Measurements from ENCODE around the gene ANKRD30B. TPM values are rescaled to one million over a fixed set of nuclear protein-coding genes. Genes with fewer than 3 reads are reported as not detected.
"Not testable (repeated sequence)": the region's sequence is repeated elsewhere in the genome, so short reads cannot be mapped to it uniquely, and the experiment has no call there.

The ANKRD30B gene
- total and polyA plus RNA-seq, 2 experiments from 2014 or later = not detected

GRCh38 chr18:14748496-14748895 lies 524 bp downstream of the ANKRD30B start:
- H3K27ac ChIP-seq = no peak overlapping the region
- no peaks in the 10 kb centered on the region for H3K4me1 ChIP-seq (ENCODE audit: low read depth)
- no peak overlapping the region for H3K4me3 ChIP-seq
- TF ChIP-seq, protein P1, sequence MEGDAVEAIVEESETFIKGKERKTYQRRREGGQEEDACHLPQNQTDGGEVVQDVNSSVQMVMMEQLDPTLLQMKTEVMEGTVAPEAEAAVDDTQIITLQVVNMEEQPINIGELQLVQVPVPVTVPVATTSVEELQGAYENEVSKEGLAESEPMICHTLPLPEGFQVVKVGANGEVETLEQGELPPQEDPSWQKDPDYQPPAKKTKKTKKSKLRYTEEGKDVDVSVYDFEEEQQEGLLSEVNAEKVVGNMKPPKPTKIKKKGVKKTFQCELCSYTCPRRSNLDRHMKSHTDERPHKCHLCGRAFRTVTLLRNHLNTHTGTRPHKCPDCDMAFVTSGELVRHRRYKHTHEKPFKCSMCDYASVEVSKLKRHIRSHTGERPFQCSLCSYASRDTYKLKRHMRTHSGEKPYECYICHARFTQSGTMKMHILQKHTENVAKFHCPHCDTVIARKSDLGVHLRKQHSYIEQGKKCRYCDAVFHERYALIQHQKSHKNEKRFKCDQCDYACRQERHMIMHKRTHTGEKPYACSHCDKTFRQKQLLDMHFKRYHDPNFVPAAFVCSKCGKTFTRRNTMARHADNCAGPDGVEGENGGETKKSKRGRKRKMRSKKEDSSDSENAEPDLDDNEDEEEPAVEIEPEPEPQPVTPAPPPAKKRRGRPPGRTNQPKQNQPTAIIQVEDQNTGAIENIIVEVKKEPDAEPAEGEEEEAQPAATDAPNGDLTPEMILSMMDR (IDR thresholded peaks at IDR 0.05; ENCODE audit: low read depth, low read length) = no peak
- H3K9me3 ChIP-seq (ENCODE audit: low read depth) = no peaks in the 10 kb centered on the region
- H3K27me3 ChIP-seq = no peaks in the 10 kb centered on the region
- no peaks in the 10 kb centered on the region for H3K36me3 ChIP-seq
- DNase-seq (ENCODE audit: low read depth in 1 of 2, low spot score in 1 of 2) = no peak

DNA sequence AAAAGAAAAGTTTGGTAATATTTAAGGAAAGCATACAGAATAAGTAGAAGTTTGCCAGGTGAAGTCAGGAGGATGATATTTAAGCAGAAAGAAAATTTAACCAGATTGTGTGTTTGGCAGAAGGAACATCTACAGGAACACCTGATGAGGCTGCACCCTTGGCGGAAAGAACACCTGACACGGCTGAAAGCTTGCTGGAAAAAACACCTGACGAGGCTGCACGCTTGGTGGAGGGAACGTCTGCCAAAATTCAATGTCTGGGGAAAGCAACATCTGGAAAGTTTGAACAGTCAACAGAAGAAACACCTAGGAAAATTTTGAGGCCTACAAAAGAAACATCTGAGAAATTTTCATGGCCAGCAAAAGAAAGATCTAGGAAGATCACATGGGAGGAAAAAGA lies 15.6 kb downstream of the ANKRD30B start:
- not testable (repeated sequence) for H3K4me1 ChIP-seq (ENCODE audit: low read depth); H3K36me3 ChIP-seq; H3K27me3 ChIP-seq; H3K9me3 ChIP-seq (ENCODE audit: low read depth); H3K27ac ChIP-seq; DNase-seq (ENCODE audit: low read depth in 1 of 2, low spot score in 1 of 2); H3K4me3 ChIP-seq

DNA sequence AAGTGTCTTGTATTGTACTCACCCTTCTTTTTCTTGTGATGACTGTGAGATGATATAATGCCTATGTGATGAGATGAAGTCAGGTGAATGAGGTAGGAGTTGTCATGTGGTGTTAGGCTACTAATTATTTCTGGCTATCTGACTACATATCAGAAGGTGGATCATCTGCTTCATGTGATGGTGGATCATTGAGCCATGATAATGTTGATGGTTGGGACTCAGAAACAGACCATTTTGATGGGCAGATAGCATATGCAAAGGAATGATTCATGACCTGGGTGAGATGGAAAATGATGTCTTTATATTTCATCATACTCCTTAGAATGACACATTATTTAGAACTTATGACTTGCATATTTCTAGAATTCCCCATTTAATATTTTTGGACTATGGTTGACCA lies 19.5 kb downstream of the ANKRD30B start:
- no peak for DNase-seq (ENCODE audit: low read depth in 1 of 2, low spot score in 1 of 2)
- TF ChIP-seq, protein P1 (IDR thresholded peaks at IDR 0.05; ENCODE audit: low read depth, low read length) = no peak
- H3K9me3 ChIP-seq (ENCODE audit: low read depth) = peaks cover 3% of the 10 kb centered on the region
- no peak overlapping the region for H3K4me3 ChIP-seq
- H3K4me1 ChIP-seq (ENCODE audit: low read depth) = no peaks in the 10 kb centered on the region
- no peak overlapping the region for H3K27ac ChIP-seq
- no peaks in the 10 kb centered on the region for H3K27me3 ChIP-seq
- no peaks in the 10 kb centered on the region for H3K36me3 ChIP-seq

DNA sequence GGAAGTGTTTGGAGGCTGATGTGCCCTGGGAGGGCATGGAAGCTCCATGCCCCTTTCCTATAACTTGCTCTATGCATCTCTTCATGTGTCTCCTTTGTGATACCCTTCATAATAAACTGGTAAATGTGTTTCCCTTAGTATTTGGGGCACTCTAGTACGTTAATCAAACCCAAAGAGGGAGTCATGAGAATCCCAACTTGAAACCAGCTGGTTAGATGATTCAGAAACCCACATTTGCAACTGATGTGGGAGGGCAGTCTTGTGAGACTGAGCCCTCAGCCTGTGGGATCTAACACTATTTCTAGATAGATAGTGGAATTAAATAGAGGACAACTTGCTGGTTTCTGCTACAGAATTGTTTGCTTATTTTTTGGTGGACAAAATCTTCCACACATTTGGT lies 20.3 kb downstream of the ANKRD30B start:
- no peak for DNase-seq (ENCODE audit: low read depth in 1 of 2, low spot score in 1 of 2)
- Histone ChIP-seq H3K27me3 (no peaks in the 10 kb centered on the region), H3K27ac (no peak overlapping the region), H3K4me1 (ENCODE audit: low read depth) (no peaks in the 10 kb centered on the region), H3K9me3 (ENCODE audit: low read depth) (peaks cover 3% of the 10 kb centered on the region), H3K4me3 (no peak overlapping the region), H3K36me3 (no peaks in the 10 kb centered on the region)
- TF ChIP-seq, protein P1 (IDR thresholded peaks at IDR 0.05; ENCODE audit: low read depth, low read length) = no peak

GRCh38 chr18:14769381-14769780 lies 21.4 kb downstream of the ANKRD30B start:
- no peak overlapping the region for H3K4me3 ChIP-seq
- TF ChIP-seq, protein P1 (IDR thresholded peaks at IDR 0.05; ENCODE audit: low read depth, low read length) = no peak
- H3K27ac ChIP-seq = no peak overlapping the region
- no peaks in the 10 kb centered on the region for H3K4me1 ChIP-seq (ENCODE audit: low read depth)
- no peak for DNase-seq (ENCODE audit: low read depth in 1 of 2, low spot score in 1 of 2)
- peaks cover 3% of the 10 kb centered on the region for H3K9me3 ChIP-seq (ENCODE audit: low read depth)
- H3K27me3 ChIP-seq = no peaks in the 10 kb centered on the region
- H3K36me3 ChIP-seq = no peaks in the 10 kb centered on the region

DNA sequence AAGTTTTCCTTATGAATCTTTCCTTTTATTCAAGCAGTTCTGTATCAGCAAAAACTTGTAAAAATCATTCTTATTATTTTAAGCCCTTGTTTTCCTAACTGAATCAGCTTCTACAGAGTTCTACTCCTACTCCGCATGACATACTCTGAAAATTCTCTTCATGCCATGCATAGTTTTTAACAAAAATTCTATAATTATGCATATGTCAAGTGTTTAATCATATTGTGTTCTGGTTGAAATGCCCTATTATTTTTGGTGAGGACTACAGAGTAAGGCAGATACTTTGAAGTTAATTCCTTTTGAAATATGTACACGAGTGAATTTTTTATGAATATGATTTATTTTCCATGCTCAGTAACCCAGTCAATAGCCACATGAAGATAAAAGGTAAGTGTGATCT lies 28.8 kb downstream of the ANKRD30B start:
- Histone ChIP-seq H3K4me1 (ENCODE audit: low read depth) (no peaks in the 10 kb centered on the region), H3K27ac (no peak overlapping the region), H3K27me3 (no peaks in the 10 kb centered on the region), H3K4me3 (no peak overlapping the region), H3K36me3 (no peaks in the 10 kb centered on the region), H3K9me3 (ENCODE audit: low read depth) (peaks cover 4% of the 10 kb centered on the region)
- no peak for DNase-seq (ENCODE audit: low read depth in 1 of 2, low spot score in 1 of 2)
- TF ChIP-seq, protein P1 (IDR thresholded peaks at IDR 0.05; ENCODE audit: low read depth, low read length) = no peak

Measured in cardiac muscle cell (in vitro differentiated cells and primary cell).